GM11168 (cell line): ENCODE measurements around the gene SV2B.
"Not testable (repeated sequence)": the region's sequence is repeated elsewhere in the genome, so short reads cannot be mapped to it uniquely, and the experiment has no call there.

Source experiments
- in situ Hi-C: fragments of 300-500 bp; cut with MboI; formaldehyde crosslinking; loops from one replicate; pipeline ENCODE4 v1.12.0; 2022; ENCODE audit warnings: low sequenced_read_pairs; ENCODE audit not compliant: unreplicated experiment

The SV2B gene

GRCh38 chr15:91344912-91345311, 244.9 kb downstream of the SV2B start:
- in situ Hi-C loops = not testable (repeated sequence)

- in situ Hi-C loops = no loop called here
Observed at GRCh38 chr15:91345736-91346135, 245.7 kb downstream of the SV2B start.

GRCh38 chr15:91346259-91346658, 246.2 kb downstream of the SV2B start:
- in situ Hi-C loops = no loop called here

- in situ Hi-C loops = no loop called here
Observed at GRCh38 chr15:91348752-91349500, 248.9 kb downstream of the SV2B start.
